Osteocyte (in vitro differentiated cells): ENCODE data around the gene IFT20. TPM values are rescaled to one million over a fixed set of nuclear protein-coding genes. Genes with fewer than 3 reads are reported as not detected.

Experiments used
- DNase-seq: peaks from one replicate; pipeline ENCODE4 v3.0.0; 2021; ENCODE audit warnings: mixed read lengths; ENCODE audit not compliant: unreplicated experiment; ENCODE audit errors: extremely low spot score
- H3K27ac Mint-ChIP-seq: one replicate; pipeline ENCODE4 v1.8.0; 2021; ENCODE audit warnings: mild to moderate bottlenecking, mixed read lengths; ENCODE audit not compliant: unreplicated experiment
- H3K27me3 Mint-ChIP-seq: one replicate; pipeline ENCODE4 v1.8.0; 2021; ENCODE audit warnings: mixed read lengths; ENCODE audit not compliant: unreplicated experiment
- H3K36me3 Mint-ChIP-seq: one replicate; pipeline ENCODE4 v1.8.0; 2021; ENCODE audit warnings: mixed read lengths; ENCODE audit not compliant: unreplicated experiment
- H3K4me1 Mint-ChIP-seq: one replicate; pipeline ENCODE4 v1.8.0; 2021; ENCODE audit warnings: mixed read lengths; ENCODE audit not compliant: unreplicated experiment
- H3K4me3 Mint-ChIP-seq: one replicate; pipeline ENCODE4 v1.8.0; 2021; ENCODE audit warnings: mild to moderate bottlenecking, moderate library complexity, mixed read lengths; ENCODE audit not compliant: unreplicated experiment
- H3K9me3 Mint-ChIP-seq: one replicate; pipeline ENCODE4 v1.8.0; 2021; ENCODE audit warnings: mixed read lengths; ENCODE audit not compliant: unreplicated experiment
- CTCF ChIP-seq: fragments of 200-600 bp; sonication (generic); IDR thresholded peaks from 2 replicates; pipeline ENCODE4 v1.5.0; 2021; ENCODE audit warnings: antibody characterized with exemption, mild to moderate bottlenecking, moderate library complexity
- total RNA-seq: library from RNA; stranded (reverse); gene quantifications from 2 replicates; pipeline ENCODE4 v1.2.1, GENCODE V29; 2021

Gene IFT20
- total RNA-seq, 1 donor from 2014 or later: 61.9 TPM

DNA sequence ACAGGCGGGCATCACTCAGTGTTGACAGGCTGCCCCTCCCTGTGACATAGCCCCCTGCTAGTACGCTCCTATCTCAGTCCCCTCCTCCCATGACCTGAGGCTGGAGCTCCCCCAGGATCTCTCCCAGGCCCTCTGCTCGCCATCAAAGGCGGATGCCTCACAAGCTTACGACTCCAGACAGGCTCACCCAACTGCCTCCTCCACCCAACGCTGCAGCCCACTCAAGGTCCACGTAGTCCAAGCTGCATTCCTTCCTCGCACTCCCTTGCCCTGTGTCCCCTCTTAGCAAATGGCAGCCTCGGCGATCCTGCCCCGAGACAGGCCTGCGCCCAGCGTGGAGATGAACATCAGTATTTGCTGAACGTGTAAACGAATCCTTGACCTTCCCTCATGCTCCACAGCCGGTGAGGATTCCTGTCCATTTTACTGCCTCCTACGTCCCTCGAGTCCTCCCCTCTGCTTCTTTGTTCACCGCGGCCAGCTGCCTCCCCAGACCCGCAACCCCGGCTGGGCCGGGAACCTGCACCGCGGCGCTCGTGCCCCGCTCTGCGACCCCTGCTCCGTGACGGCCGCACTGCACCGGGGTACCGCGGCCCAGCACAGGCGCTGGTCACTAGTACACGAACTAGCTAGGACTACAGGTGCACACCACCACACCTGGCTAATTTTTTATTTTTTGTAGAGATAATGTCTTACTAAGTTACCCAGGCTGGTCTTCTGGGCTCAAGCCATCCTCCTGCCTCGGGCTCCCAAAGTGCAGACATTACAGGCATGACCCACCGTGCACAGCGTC, 17.1 kb downstream of the IFT20 start:
- peak overlapping the region; percentile 81 for H3K27ac Mint-ChIP-seq
- peaks cover 45% of the 10 kb centered on the region for H3K4me1 Mint-ChIP-seq
- no peaks in the 10 kb centered on the region for H3K36me3 Mint-ChIP-seq
- no peak for TF ChIP-seq CTCF
- no peaks in the 10 kb centered on the region for H3K27me3 Mint-ChIP-seq
- DNase-seq: no peak
- no peaks in the 10 kb centered on the region for H3K9me3 Mint-ChIP-seq
- peak overlapping the region; percentile 90 for H3K4me3 Mint-ChIP-seq

DNA sequence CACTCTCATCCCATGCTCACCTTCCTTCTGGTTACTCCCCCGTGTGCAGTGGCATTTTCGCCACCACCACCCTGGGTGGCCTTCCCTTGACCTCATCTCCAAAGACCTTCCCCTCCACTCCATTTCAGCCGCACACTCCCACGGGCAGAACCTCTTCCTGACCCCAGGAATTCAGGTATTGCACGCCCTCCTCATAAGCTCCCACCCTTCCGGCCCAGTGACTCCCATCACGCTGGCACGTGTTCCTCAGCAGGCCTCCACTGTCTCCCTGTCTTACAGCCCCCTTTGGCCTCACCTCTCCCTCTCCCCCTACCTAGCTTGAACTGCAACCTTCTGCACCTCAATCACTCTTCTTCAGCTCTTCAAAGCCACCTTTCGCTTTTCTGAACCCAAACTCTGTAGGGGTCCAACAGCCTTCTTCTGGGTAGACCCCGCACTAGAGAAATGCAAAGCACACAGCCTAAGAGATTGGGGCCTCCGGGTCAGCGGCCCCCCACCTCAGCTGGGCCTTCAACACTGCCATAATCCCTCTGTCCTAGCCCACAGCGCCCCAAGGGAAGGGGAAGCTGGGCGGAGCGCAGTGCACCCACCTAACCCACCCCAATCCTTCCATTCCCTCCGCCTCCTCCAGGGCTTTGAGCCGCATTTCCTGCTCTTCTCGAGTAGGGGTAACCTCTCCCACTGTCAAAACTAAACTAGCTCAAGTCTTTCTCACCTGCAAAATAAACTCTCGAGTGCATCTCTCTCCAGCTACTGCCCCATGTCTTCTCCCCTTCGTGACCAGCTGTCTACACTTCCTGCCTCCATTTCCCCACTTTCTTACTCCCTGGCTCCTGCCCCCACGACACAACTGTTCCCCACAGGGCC, 17.9 kb downstream of the IFT20 start:
- DNase-seq: no peak
- Mint-ChIP-seq H3K4me1 (peaks cover 41% of the 10 kb centered on the region), H3K36me3 (no peaks in the 10 kb centered on the region), H3K9me3 (no peaks in the 10 kb centered on the region), H3K27ac (no peak overlapping the region), H3K4me3 (peak overlapping the region; percentile 90), H3K27me3 (no peaks in the 10 kb centered on the region)
- TF ChIP-seq CTCF: no peak

- H3K36me3 Mint-ChIP-seq: no peaks in the 10 kb centered on the region
- DNase-seq: no peak
- no peaks in the 10 kb centered on the region for H3K27me3 Mint-ChIP-seq
- H3K9me3 Mint-ChIP-seq: no peaks in the 10 kb centered on the region
- no peak for TF ChIP-seq CTCF
- H3K4me3 Mint-ChIP-seq: no peak overlapping the region
- no peak overlapping the region for H3K27ac Mint-ChIP-seq
- peaks cover 33% of the 10 kb centered on the region for H3K4me1 Mint-ChIP-seq
Observed at GRCh38 chr17:28315846-28316705, 19.2 kb downstream of the IFT20 start.

GRCh38 chr17:28313841-28314240, 21.4 kb downstream of the IFT20 start:
- TF ChIP-seq CTCF: no peak
- no peaks in the 10 kb centered on the region for H3K36me3 Mint-ChIP-seq
- no peaks in the 10 kb centered on the region for H3K27me3 Mint-ChIP-seq
- H3K27ac Mint-ChIP-seq: no peak overlapping the region
- H3K9me3 Mint-ChIP-seq: no peaks in the 10 kb centered on the region
- H3K4me3 Mint-ChIP-seq: no peak overlapping the region
- H3K4me1 Mint-ChIP-seq: peaks cover 20% of the 10 kb centered on the region
- no peak for DNase-seq
